Activated CD4-positive, alpha-beta T cell treated with anti-CD3 and anti-CD28 coated beads, Interleukin-10, Interleukin-2, amounts not matched to agents 100 ng/mL and 50 ng/mL, durations not matched to agents 16 hours and 8 hours (primary cell): ENCODE measurements around the gene PCDHGC3.

Experiments used
- DNase-seq: peaks from one replicate; pipeline ENCODE4 v3.0.0-alpha.2; 2020

Gene PCDHGC3

GRCh38 chr5:141524604-141525597 lies 49.1 kb downstream of the PCDHGC3 start:
- peak; percentile 57 for DNase-seq

- no peak for DNase-seq
These were observed 49.9 kb downstream of the PCDHGC3 start for GRCh38 chr5:141525653-141526052.

- no peak for DNase-seq
These were observed 51.7 kb downstream of the PCDHGC3 start for GRCh38 chr5:141527426-141527825.
